Activated CD4-positive, alpha-beta T cell treated with anti-CD3 and anti-CD28 coated beads, Interleukin-2, amount 50 U/mL, for 24 hours (primary cell): Measurements from ENCODE around the gene S100A10.

ENCODE experiments used
- DNase-seq, 2 donors: peaks; one replicate each; pipeline ENCODE4 v3.0.0-alpha.2; 2020; ENCODE audit warnings: low read depth in 1 of 2, low spot score in 1 of 2

Gene S100A10

GRCh38 chr1:151964510-151964909 is 29.1 kb downstream of the S100A10 start:
- no peak for DNase-seq

- no peak for DNase-seq
Measured at GRCh38 chr1:151963288-151963687, 30.4 kb downstream of the S100A10 start.

- DNase-seq: no peak
Measured at GRCh38 chr1:151961833-151962232, 31.8 kb downstream of the S100A10 start.

- DNase-seq: no peak
Measured at GRCh38 chr1:151960780-151961513, 32.7 kb downstream of the S100A10 start.

- DNase-seq: no peak
Measured at GRCh38 chr1:151958959-151959358, 34.7 kb downstream of the S100A10 start.

GRCh38 chr1:151956957-151957497 is 36.6 kb downstream of the S100A10 start:
- no peak for DNase-seq

- no peak for DNase-seq
Measured at GRCh38 chr1:151953409-151954094, 40.1 kb downstream of the S100A10 start.

GRCh38 chr1:151952811-151953210 is 40.8 kb downstream of the S100A10 start:
- DNase-seq: no peak

- no peak for DNase-seq
Measured at GRCh38 chr1:151949371-151950193, 44.1 kb downstream of the S100A10 start.

- no peak for DNase-seq
Measured at GRCh38 chr1:151948506-151948905, 45.2 kb downstream of the S100A10 start.

GRCh38 chr1:151947140-151947539 is 46.5 kb downstream of the S100A10 start:
- DNase-seq: no peak

GRCh38 chr1:151945725-151946722 is 47.6 kb downstream of the S100A10 start:
- peak; percentile 24 to 74 for DNase-seq

- DNase-seq: no peak
Measured at GRCh38 chr1:151944857-151945575, 48.6 kb downstream of the S100A10 start.

GRCh38 chr1:151944126-151944856 is 49.4 kb downstream of the S100A10 start:
- DNase-seq: no peak

- no peak for DNase-seq
Measured at GRCh38 chr1:151943591-151943990, 50.1 kb downstream of the S100A10 start.

- no peak for DNase-seq
Measured at GRCh38 chr1:151942882-151943281, 50.8 kb downstream of the S100A10 start.

- no peak for DNase-seq
Measured at GRCh38 chr1:151940541-151940940, 53.1 kb downstream of the S100A10 start.

- no peak for DNase-seq
Measured at GRCh38 chr1:151939779-151940178, 53.9 kb downstream of the S100A10 start.

- DNase-seq: no peak
Measured at GRCh38 chr1:151939141-151939540, 54.5 kb downstream of the S100A10 start.
